DMS79 treated with DMSO at 0.1 percent for 48 hours (cell line): ENCODE measurements around the gene TIGD3.

ENCODE experiments used
- DNase-seq: peaks from one replicate; lab custom pipeline; 2025; lab: John Stamatoyannopoulos, UW

Gene TIGD3

DNA sequence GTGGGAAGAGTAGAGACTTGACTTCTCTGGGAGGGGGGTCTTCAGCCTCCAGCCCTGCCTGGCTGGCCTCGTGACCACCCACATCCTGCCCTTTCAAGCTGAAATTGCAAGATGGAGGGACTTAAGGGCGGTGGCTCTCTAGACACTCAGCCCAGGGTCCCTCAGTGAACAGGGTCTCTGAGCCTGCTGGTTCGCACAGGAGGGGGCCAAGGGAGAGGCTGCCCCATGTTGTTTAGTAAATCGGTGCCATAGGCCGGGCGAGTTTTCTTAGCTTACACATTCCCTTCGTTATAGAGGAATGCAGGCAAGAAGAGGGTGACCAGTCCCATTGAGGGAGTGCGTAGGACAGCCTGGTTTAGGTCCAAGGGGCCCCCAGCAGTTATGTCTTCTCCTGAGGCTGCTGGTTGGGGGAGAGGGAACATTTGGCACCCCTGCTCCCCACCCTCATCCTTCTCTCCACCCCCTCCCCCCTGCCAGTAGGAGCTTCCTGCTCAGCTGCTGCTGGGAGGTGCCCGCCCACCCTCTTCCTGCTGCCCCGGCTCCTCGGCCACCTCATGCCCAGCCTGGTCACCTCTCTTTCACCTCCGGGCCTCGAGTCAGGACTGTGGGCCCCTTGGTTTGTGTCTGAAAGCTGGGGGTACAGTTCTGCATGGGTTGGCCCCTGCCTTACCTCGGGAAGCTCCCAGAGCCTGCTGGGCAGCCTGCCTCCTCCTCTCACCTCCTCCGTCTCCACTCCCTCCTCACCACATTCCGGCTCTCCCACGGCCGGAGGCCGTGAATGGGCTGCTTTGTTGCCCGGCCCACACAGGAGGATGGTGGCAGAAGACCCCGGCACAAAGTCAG, 35.8 kb downstream of the TIGD3 start:
- DNase-seq, result no peak

DNA sequence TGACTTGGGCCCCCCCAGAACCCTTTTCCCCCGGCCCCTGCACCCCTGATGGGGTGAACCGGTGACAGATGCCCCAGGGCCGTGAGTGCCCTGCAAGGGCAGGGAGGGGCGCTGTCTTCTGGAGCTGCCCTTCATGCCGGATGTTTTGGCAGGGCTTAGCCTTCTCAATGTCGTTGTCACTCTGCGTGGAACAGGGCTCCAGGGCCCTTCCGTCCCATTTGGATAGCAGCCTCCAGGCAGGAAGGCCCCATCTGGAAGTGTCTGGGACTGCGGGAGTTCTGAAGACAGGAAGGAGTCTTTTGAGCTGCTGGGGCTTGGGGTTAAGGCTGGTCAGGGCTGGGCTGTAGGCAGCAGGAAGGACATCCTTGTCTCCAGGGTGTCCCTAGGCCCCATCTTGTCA, 36.4 kb downstream of the TIGD3 start:
- DNase-seq, result no peak

DNA sequence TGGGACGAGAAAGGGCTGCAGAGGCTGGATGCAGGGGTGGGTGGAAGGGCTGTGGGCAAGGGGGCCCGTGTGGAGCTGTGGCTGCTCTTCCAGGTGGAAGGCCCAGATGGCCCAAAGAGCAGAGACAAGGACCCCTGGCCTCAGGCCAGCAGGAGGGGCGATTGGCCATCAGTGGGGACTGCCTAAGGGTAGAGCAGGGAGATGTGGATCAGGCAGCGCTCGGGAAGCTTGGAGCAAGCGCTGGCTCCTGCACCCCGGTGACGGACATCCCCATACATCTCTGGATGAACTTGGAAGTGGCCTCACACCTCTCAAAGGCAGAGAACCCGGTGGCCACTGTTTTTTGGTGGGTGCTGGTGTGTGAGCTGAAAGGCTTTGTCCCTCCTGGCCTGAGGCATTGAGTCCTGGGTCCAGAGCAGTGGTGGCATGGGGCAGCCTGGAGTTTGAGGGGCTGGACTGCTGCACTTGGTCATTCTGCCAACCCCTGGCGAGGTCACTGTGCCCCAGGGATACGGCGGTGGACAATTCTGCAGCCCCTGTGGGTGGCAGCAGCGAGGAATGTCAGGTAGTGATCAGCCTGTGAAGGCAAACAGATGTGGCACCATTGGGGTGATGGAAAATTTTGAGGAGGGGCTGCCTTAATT, 37.8 kb downstream of the TIGD3 start:
- DNase-seq, result no peak

DNA sequence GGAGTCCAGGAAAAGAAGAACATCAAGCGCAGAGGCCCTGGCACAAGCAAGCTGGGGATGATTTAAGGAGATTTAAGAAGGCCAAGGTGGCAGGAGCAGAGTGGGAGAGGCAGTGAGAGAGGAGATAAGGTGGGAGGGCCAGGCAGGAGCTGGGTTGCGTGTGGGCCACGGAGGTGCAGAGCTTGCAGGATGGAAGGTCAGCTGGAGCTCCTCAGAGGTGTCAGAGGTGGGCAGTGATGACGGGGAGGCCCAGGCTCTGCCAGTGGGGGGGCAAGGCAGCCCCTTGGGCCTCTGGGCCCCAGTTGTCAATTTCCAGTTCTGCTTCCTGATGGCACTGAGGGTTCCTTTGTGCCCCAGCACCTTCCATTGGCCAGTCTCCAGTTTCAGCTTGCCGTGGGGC, 38.3 kb downstream of the TIGD3 start:
- DNase-seq, result no peak

DNA sequence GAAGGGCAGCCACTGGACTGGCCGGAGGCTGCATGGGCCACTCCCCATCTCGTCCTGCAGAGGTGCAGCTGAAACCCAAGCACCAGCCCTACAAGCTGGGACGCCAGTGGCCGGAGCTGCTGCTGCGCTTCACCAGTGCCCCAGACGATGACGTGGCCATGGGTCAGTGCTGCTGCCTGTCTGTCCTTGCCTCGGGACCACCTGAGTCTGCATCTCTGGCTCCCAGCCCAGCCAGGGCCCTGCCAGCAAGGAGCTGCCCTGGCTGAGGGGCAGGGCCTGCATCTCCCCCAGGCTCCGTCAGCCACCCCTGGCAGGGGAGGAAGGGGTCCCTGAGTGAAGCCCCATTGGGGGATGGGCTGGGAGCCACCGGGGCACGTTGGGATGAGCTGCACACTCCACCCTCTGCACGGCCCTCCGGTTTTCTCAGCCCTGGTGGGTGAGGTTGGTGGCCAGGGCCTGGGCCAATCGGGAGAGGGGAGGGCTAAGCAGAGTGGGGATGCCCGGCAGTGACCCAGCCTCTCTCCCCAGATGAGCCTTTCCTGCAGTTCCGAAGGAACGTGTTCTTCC, 39.0 kb downstream of the TIGD3 start:
- no peak for DNase-seq

DNA sequence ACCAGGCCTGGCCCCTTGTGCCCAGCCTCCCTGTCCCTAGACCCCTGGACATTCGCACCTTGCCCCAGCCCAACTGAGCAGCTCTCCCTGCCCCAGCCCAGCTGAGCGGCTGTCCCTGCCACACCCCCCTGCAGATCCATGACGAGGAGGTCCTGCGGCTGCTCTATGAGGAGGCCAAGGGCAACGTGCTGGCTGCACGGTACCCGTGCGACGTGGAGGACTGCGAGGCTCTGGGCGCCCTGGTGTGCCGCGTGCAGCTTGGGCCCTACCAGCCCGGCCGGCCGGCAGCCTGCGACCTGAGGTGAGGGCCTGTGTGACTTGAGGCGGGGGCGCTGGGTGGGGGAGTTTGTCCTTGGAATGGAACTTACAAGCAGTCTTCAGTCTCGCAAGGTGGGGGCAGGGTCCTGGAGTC, 39.6 kb downstream of the TIGD3 start:
- no peak for DNase-seq

DNA sequence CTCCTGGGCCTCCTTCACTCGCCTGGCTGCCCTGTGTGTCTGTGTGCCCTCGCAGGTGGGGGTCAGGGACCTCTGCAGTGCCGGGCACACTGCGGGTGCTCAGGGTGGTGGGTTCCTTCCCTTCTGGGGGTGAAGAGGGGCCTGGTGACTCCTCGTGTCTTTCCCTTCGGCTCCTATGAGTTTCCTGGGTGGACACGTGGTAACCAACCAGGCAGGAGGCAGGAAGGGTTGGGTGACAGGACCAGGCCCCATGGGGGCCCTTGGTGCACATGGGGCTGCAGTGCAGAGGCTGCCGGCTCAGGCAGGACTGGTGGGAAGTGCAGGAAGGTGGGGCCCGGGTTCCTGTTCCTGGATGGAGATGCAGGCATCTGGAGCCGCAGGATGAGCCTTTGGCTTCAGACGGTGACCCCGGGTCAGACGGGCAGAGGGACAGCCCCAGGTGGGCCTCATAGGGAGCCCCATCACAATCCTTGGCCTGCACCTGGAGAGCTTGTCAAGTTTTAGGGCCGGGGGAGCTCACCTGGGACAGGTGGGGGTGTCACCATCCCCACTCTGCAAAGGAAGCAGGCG, 41.5 kb downstream of the TIGD3 start:
- DNase-seq, result no peak

DNA sequence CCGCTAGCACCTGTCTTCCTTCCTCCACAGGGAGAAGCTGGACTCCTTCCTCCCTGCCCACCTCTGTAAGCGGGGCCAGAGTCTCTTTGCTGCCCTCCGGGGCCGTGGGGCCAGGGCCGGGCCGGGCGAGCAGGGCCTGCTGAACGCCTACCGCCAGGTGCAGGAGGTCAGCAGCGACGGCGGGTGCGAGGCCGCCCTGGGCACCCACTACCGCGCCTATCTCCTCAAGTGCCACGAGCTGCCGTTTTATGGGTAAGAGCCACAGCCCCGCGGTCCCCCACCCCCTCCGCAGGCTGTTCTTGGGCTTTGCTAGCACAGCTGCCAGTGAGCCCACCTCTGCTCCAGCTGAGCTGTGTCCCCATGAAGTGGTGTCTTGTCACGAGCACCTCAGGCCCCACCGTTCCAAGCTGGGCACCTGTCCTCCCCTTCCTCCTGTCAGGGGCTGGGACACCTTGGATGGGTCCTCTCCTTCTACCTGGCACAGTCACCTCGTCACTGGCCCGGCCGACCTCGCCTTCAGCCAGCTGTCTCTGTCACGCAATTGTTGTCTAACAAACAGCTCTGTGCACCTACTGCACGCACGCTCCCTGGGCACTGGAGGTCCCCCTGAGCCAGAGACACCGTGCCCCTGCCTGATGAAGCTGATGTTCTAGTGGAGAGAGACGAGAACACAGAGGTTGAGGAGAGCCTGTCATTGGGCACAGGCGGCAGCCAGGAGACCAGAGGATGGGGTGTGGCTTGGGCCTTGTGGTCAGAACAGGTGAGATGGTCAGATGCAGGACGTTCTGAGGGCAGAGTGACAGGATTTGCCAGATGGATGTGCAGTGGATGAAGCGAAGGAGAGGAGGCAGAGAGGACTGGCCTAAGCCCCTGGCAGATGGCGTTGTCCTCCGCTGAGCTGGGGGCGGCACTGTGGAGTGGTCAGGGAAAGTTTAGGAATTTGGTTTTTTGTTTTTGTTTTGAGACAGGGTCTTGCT, 42.5 kb downstream of the TIGD3 start:
- no peak for DNase-seq

DNA sequence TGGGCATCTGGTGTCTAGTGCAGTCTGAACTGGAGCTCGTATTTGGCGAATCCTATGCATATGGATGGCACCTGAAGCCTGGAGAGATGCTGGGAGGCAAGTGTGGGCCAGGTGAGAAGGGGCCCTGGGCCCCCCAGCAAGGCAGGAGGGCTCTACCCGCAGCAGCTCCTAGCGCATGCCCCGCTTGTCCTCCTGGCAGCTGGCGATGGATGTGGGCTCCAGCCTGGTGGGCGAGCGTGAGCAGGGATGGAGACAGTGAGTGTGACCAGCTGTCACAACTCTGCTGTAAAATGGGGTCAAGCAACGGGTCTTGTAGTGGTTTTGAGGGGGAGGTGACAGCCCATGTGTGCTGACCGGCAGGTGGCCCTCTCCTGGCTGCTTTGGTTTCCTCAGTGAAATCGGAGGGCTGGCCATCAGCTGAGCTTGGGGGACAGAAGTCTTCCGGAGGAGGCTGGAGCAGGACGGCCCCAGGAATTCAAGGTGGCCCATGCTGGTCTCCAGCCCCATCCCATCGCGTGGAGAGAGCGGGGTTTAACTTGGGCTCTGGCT, 43.9 kb downstream of the TIGD3 start:
- DNase-seq, result no peak

DNA sequence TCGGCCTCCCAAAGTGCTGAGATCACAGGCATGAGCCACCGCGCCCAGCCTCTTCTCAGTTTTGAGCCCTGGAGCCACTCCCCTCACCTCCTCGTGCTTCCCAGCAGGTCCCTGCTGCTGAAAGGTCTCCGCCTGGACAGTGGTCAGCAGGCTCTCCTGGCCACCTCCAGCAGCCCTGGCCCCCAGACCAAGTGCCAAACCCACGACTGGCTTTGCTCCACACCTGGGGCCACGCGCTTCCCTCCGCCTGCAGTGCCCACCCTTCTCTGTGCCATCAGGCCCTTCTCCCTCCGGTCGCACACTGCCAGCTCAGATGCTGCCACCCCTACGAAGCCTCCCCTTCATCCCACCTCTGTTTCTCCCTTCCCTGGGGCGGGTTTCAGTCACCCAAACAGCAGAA, 44.7 kb downstream of the TIGD3 start:
- DNase-seq, result no peak

DNA sequence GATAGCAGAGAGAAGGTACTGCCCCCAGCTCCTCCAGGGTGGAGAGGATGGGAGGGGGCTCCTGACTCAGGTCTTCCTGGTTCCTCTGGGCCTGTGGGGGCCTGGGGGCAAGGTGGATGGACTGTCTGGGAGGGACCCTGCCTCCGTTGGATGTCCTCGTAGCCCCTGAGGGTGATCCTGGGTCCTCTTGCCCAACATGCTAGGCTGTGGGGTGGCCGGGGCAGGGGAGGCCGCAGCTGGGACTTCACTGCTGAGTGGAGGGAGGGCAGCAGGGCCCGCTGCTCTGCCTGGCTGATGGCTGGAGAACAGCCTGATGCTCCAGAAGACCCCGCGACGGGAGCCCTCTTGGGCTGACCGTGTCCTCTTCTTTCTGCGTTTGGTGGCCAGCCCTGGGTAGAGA, 45.3 kb downstream of the TIGD3 start:
- DNase-seq, result no peak

DNA sequence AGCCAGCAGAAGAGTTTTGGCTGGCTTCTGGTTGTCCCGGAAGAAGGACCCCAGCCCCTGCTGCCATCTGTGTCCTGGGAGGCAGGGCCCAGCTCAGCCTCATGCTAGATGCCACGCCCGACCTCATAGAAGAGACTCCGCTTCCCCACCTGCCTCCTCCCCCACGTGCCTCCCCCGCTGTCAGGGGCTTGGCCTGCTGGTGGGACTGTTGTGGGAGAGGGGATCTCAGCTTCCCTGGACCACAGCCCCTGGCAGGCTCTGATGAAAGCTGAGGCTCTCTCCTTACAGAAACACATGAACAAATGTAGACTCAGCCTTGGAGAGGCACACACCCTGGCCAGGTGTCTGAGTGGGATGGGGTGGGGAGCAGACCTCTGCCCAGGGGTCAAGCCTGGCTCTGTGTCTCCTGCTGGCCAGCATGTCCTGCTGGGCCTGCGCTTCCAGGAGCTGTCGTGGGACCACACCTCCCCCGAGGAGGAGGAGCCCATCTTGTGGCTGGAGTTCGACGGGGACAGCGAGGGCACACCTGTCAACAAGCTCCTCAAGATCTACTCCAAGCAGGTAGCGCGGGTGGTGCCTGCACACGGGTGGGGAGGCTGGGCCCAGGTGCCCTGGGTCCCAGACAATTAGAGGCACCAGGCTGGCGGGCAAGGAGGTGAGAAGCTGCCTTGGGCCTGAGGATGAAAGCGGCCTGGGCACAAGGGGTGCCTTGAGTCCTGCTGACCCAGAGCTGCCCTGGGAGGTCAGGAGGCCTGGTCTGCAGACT, 45.9 kb downstream of the TIGD3 start:
- no peak for DNase-seq

DNA sequence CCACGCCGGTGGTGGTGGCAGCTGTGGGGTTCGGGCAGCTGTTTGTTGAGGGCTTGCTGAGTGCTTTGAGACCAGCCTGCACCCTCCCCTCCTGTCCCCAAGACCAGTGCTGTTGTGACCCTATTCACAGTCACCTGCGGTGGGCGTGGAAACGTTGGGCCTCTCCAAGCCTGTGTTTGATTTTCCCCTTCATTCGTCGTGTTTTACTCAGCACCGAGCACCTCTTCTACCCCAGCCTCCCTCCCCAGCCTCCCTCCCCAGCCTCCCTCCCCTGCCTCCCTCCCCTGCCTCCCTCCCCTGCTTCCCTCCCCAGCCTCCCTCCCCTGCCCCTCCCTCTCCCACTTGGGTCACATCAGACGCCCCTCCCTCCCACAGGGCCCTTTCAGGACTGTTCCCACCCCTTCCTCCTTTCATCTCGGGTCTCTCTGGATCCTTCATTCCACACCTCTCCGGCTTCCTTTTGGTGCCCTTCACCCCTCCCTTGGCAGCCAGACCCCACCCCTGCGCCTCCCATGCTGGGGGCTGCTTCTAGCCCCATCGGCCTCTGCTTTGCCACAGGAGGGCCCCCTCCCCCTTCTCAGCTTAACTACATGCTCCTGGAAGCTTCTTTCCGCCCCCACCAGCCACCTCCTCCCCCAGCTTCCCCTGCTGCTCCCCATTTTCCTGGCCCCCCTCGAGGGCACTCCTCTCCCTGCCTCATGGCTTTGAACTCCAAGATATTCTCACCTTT, 46.7 kb downstream of the TIGD3 start:
- DNase-seq, result no peak

DNA sequence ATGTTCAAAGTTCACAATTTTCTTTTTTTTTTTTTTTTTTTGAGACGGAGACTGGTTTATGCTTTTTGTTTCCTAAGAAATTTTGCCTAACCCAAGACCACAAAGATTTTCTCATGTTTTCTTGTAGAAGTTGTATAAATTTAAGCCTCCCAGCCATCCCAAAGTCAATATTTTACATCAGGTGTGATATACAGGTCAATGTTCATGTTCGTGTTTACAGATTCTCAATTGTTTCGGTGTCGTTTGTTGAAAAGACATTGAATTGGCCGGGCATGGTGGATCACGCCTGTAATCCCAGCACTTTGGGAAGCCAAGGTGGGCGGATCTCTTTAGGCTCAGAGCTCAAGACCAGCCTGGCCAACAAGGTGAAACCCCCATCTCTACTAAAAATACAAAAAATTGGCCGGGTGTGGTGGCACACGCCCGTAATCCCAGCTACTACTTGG, 47.3 kb downstream of the TIGD3 start:
- no peak for DNase-seq

DNA sequence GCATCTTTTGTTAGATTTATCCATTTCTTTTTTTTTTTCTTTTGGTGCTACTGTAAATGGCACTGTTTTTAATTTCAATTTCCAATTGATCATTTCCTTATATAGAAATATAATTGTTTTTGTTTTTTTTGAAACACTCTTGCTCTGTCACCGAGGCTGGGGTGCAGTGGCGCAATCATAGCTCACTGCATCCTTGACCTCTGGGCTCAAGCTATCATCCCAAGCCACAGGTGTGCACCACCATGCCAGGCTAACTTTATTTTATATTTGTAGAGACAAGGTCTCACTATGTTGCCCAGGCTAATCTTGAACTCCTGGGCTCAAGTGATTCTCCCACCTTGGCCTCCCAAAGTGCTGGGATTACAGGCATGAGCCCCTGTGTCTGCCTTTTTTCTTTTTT, 48.2 kb downstream of the TIGD3 start:
- DNase-seq, result no peak

DNA sequence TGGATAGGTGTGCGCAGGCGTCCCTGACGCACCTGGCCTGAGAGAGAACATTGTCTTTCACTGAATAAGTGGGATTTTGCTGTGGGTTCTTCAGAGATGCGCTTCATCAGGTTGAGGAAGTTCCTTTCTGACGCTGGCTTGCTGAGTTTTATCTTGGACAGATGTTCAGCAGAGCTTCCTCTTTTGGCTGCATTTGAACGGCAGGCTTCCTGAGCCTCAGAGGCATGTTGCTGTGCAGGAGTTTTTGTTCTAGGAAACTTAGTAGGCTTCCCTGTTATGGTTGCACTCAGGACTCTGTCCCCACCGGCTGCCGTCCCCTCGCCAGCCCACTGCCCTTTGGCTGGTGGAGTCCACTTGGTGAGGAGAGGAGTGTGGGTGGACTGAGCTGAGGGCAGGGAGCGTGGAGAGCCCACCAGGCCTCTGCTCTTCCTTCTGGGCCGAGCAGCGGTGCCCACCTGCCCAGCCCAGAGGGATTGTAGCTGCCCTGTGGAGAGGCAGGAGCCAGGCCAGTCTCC, 49.1 kb downstream of the TIGD3 start:
- DNase-seq, result no peak

DNA sequence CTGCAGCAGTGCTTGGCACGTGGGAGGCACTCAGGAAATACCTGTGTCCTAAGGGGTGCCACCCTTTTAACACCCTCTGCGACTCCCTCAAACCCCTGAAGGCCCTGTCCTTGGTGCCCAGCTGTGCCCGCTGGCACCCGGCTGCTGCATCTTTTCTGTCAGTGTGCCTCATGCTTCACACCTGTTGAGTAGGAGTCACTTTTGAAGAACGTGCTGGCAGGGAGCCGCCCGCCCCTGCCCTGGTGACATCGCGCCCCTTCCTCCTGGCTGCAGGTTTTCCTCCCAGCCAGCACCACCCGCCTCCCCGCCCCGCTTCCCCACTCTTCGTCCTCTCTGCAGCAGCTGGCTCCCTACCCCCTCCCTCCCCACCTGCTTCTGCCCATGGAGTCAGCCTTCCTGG, 49.7 kb downstream of the TIGD3 start:
- DNase-seq, result no peak

DNA sequence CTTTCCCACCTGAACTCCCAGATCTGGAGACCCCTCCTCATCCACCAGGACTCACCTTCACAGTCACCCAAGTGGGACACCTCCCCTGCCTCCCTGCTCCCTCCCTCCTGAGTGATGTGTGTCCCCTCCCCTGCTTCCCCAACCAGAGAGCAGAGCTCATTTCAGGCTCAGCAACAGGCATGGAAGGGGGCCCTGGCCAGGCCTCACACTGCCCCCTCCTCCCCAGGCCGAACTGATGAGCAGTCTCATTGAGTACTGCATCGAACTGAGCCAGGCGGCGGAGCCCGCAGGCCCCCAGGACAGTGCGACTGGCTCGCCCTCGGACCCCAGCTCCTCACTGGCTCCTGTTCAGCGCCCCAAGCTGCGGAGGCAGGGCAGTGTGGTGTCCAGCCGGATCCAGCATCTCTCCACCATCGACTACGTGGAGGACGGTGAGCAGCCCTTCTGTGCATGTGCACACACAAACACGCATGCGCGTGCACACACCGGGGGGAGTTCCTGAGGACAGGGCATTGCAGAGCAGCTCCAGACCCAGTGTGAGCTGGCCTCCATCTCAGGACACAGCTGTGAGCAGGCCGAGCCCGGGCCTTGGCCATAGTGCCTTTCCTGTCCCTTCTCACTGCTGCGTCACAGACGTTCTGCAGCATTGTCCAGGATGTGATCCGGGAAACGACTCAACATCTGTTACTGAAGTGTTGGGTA, 50.2 kb downstream of the TIGD3 start:
- no peak for DNase-seq
